Neuronal stem cell (in vitro differentiated cells): ENCODE data around the gene RRAD.

Source experiments
- DNase-seq: peaks from one replicate; pipeline ENCODE4 v3.0.0-alpha.2; 2013; ENCODE audit warnings: low spot score
- H2AFZ ChIP-seq: one replicate; pipeline ENCODE4 v1.6.1; 2013; ENCODE audit warnings: mild to moderate bottlenecking, low read length, inconsistent platforms
- H2AK5ac ChIP-seq: 2 replicates; pipeline ENCODE4 v1.6.1; 2013; ENCODE audit warnings: low read depth, mild to moderate bottlenecking, inconsistent platforms, low read length, moderate library complexity, mixed read lengths
- H2BK120ac ChIP-seq: 2 replicates; pipeline ENCODE4 v1.6.1; 2013; ENCODE audit warnings: low read depth, mild to moderate bottlenecking, inconsistent platforms, low read length, moderate library complexity, mixed read lengths
- H2BK12ac ChIP-seq: one replicate; pipeline ENCODE4 v1.6.1; 2013; ENCODE audit warnings: low read length, inconsistent platforms
- H2BK15ac ChIP-seq: 2 replicates; pipeline ENCODE4 v1.6.1; 2013; ENCODE audit warnings: mild to moderate bottlenecking, low read length, inconsistent platforms, mixed read lengths
- H2BK5ac ChIP-seq: one replicate; pipeline ENCODE4 v1.6.1; 2013; ENCODE audit warnings: inconsistent platforms, mild to moderate bottlenecking, low read length, moderate library complexity
- H3K14ac ChIP-seq: one replicate; pipeline ENCODE4 v1.6.1; 2013; ENCODE audit warnings: low read length, inconsistent platforms
- H3K18ac ChIP-seq: 2 replicates; pipeline ENCODE4 v1.6.1; 2013; ENCODE audit warnings: low read length, inconsistent platforms
- H3K23ac ChIP-seq: 2 replicates; pipeline ENCODE4 v1.6.1; 2013; ENCODE audit warnings: low read depth, mild to moderate bottlenecking, mixed read lengths, low read length, inconsistent platforms; ENCODE audit not compliant: poor library complexity
- H3K27ac ChIP-seq: replicated peaks from 3 replicates; pipeline ENCODE4 v1.5.1; 2013; ENCODE audit warnings: low read length, inconsistent platforms
- H3K27me3 ChIP-seq, 3 experiments: 2 replicates each; pipeline ENCODE4 v1.6.1; 2013; ENCODE audit warnings: low read length in 3 of 3, mild to moderate bottlenecking in 2 of 3, inconsistent platforms in 1 of 3, low read depth in 1 of 3, mixed read lengths in 1 of 3, moderate library complexity in 1 of 3; ENCODE audit not compliant: control insufficient read depth in 3 of 3, insufficient read depth in 3 of 3
- H3K36me3 ChIP-seq, 2 donors: replicated peaks in 1 of 2; 2 replicates each; pipeline ENCODE4 v1.6.1; 2013; ENCODE audit warnings: low read length in 2 of 2; ENCODE audit not compliant: control insufficient read depth in 2 of 2, insufficient read depth in 2 of 2
- H3K4ac ChIP-seq: 2 replicates; pipeline ENCODE4 v1.6.1; 2013; ENCODE audit warnings: inconsistent platforms, mild to moderate bottlenecking, low read length, moderate library complexity
- H3K4me1 ChIP-seq, 2 donors: 1 replicate in 1 of 2; 2 replicates in 1 of 2; pipeline ENCODE4 v1.6.1; 2013; ENCODE audit warnings: low read length in 2 of 2, low read depth in 1 of 2; ENCODE audit not compliant: control insufficient read depth in 2 of 2, insufficient read depth in 1 of 2
- H3K4me2 ChIP-seq: one replicate; pipeline ENCODE4 v1.6.1; 2013; ENCODE audit warnings: mild to moderate bottlenecking, low read length, inconsistent platforms; ENCODE audit not compliant: insufficient read depth, poor library complexity, severe bottlenecking
- H3K4me3 ChIP-seq, 2 donors: 2 replicates each; pipeline ENCODE4 v1.5.1; 2013; ENCODE audit warnings: low read length in 2 of 2, mild to moderate bottlenecking in 2 of 2, inconsistent platforms in 1 of 2, moderate library complexity in 1 of 2
- H3K79me1 ChIP-seq: one replicate; pipeline ENCODE4 v1.6.1; 2013; ENCODE audit warnings: low read depth, mild to moderate bottlenecking, inconsistent platforms, low read length, moderate library complexity
- H3K9ac ChIP-seq: one replicate; pipeline ENCODE4 v1.6.1; 2013; ENCODE audit warnings: mild to moderate bottlenecking, low read depth, low read length, inconsistent platforms; ENCODE audit not compliant: poor library complexity
- H3K9me3 ChIP-seq, 2 donors: replicated peaks in 1 of 2; 2 replicates each; pipeline versions ENCODE3 to v1.6.1; 2013; ENCODE audit warnings: low read length in 2 of 2, mild to moderate bottlenecking in 2 of 2, inconsistent platforms in 1 of 2, low read depth in 1 of 2, mixed read lengths in 1 of 2, moderate library complexity in 1 of 2; ENCODE audit not compliant: control insufficient read depth in 2 of 2, insufficient read depth in 1 of 2
- H4K8ac ChIP-seq: one replicate; pipeline ENCODE4 v1.6.1; 2013; ENCODE audit warnings: low read depth, mild to moderate bottlenecking, inconsistent platforms, low read length, moderate library complexity
- H4K91ac ChIP-seq: one replicate; pipeline ENCODE4 v1.6.1; 2013; ENCODE audit warnings: low read length, low read depth, mild to moderate bottlenecking, inconsistent platforms; ENCODE audit not compliant: poor library complexity
- WGBS, 2 donors: extraction: QIAGEN DNeasy Blood & Tissue Kit; methylation state at CpG; one replicate each; pipeline ENCODE4 v1.1.7; 2013; ENCODE audit warnings: missing lambda C conversion rate in 2 of 2, mixed read lengths in 1 of 2; ENCODE audit not compliant: insufficient read length in 2 of 2, insufficient replicate concordance in 1 of 2; ENCODE audit errors: extremely low coverage in 2 of 2; 5-methylcytosine and 5-hydroxymethylcytosine counted together

The RRAD gene

GRCh38 chr16:66961914-66962313 lies 36.6 kb upstream of the RRAD start:
- no peak overlapping the region for H3K18ac ChIP-seq
- H3K23ac ChIP-seq = no peak overlapping the region
- no peak overlapping the region for H3K4ac ChIP-seq
- no peak for DNase-seq
- peaks cover 0 to 17% (median 0%) of the 10 kb centered on the region in 3 experiments for H3K27me3 ChIP-seq
- H3K36me3 ChIP-seq = no peaks in the 10 kb centered on the region
- no peak overlapping the region for H4K8ac ChIP-seq
- no peak overlapping the region for H2AK5ac ChIP-seq
- H2BK5ac ChIP-seq = no peak overlapping the region
- no peak overlapping the region for H2AFZ ChIP-seq
- no peak overlapping the region for H3K4me3 ChIP-seq
- no peak overlapping the region for H3K4me2 ChIP-seq
- peaks cover 2% of the 10 kb centered on the region for H3K79me1 ChIP-seq
- peaks cover 3% of the 10 kb centered on the region in 2 donors for H3K4me1 ChIP-seq
- H2BK120ac ChIP-seq = no peak overlapping the region
- no peak overlapping the region for H3K9ac ChIP-seq
- H2BK15ac ChIP-seq = no peak overlapping the region
- no peaks in the 10 kb centered on the region for H3K9me3 ChIP-seq
- no CpG with 5 or more reads among the region's 5 CpGs for WGBS, 2 donors
- H3K27ac ChIP-seq = no peak overlapping the region
- H3K14ac ChIP-seq = no peak overlapping the region
- no peak overlapping the region for H4K91ac ChIP-seq
- no peak overlapping the region for H2BK12ac ChIP-seq

DNA sequence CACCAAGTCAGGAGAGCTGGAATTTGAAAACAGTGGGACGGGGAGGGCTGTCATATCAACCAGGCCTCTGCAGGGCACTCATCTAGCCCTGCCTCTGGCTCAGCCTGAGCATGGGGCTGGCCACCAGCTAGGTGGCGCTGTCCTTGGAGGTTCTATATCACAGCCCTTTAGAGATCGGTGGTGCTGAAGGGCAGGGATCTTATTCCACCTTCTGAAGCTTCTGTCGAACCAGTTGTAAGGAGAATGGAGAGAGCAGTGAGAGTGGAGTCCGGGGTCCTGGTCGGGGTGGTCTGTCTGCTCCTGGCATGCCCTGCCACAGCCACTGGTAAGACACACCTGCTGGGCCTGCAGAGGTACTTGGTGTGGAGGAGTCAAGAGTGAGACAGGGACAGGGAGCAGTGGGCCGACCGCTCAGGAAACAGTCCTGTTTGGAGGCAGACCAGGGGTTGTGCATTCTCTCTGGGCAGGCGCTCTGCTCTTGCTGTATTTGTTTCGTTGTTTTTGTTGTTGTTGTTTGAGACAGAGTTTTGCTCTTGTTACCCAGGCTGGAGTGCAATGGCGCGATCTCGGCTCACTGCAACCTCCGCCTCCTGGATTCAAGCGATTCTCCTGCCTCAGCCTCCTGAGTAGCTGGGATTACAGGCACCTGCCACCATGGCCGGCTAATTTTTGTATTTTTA lies 35.9 kb upstream of the RRAD start, which contains the start of gene CES3:
CES3 (plus strand) TSS at position 202 of the 680 bp plus-strand sequence; CDS start at position 244, 42 bp downstream.
- Histone ChIP-seq H3K9ac (peak within 1 kb of the TSS; percentile 64), H3K14ac (no peak within 1 kb of the TSS), H3K9me3 (no peaks in the 10 kb centered on the region), H3K36me3 (no peaks in the 10 kb centered on the region), H2BK5ac (no peak within 1 kb of the TSS), H2AFZ (peak within 1 kb of the TSS; percentile 97), H4K91ac (peak within 1 kb of the TSS; percentile 75), H3K4me2 (peak within 1 kb of the TSS; percentile 32), H2BK12ac (no peak within 1 kb of the TSS), H3K23ac (peak within 1 kb of the TSS; percentile 44), H3K79me1 (peaks cover 2% of the 10 kb centered on the region), H3K27me3 (peaks cover 0 to 21% (median 0%) of the 10 kb centered on the region in 3 experiments), H3K4me1 (peaks cover 3% of the 10 kb centered on the region in 2 donors), H2BK15ac (no peak within 1 kb of the TSS), H3K18ac (peak within 1 kb of the TSS; percentile 88), H3K4me3 (peak within 1 kb of the TSS; percentile 64 to 70), H4K8ac (peak within 1 kb of the TSS; percentile 72), H2AK5ac (no peak within 1 kb of the TSS), H3K4ac (no peak within 1 kb of the TSS), H2BK120ac (no peak within 1 kb of the TSS), H3K27ac (no peak within 1 kb of the TSS)
- DNase-seq = peak; percentile 61
- WGBS, 2 donors = no CpG with 5 or more reads among the region's 16 CpGs

DNA sequence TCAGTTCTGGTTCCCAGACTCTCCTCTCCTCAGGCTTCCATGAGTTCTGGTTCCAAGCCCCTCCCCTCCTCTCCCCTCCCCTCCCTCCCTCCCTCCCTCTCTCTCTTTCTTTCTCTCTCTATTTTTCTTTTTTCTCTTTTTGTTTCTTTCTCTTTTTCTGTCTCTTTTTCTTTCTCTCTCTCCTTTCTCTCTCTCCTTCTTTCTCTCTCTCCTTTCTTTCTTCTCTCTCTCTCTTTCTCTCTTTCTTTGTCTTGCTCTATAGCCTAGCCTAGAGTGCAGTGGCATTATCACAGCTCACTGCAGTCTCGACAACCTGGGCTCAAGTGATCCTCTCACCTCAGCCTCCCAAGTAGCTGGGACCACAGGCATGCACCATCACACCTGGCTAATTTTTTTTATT lies 34.9 kb upstream of the RRAD start:
- Histone ChIP-seq H2AFZ (no peak overlapping the region), H3K4ac (no peak overlapping the region), H3K4me3 (no peak overlapping the region), H3K4me1 (peaks cover 3% of the 10 kb centered on the region in 2 donors), H2BK15ac (no peak overlapping the region), H2BK12ac (no peak overlapping the region), H2BK5ac (no peak overlapping the region), H3K4me2 (no peak overlapping the region), H3K14ac (no peak overlapping the region), H3K27ac (no peak overlapping the region), H2AK5ac (no peak overlapping the region), H3K9ac (no peak overlapping the region), H3K18ac (no peak overlapping the region), H4K91ac (peak overlapping the region; percentile 75), H3K79me1 (peaks cover 2% of the 10 kb centered on the region), H3K36me3 (no peaks in the 10 kb centered on the region), H4K8ac (no peak overlapping the region), H3K9me3 (no peaks in the 10 kb centered on the region), H3K23ac (no peak overlapping the region), H2BK120ac (no peak overlapping the region), H3K27me3 (peaks cover 0 to 21% (median 0%) of the 10 kb centered on the region in 3 experiments)
- no CpG with 5 or more reads among the region's 1 CpG for WGBS, 2 donors
- no peak for DNase-seq

- Histone ChIP-seq H2BK120ac (no peak overlapping the region), H3K36me3 (no peaks in the 10 kb centered on the region), H2BK12ac (no peak overlapping the region), H3K23ac (no peak overlapping the region), H2BK15ac (no peak overlapping the region), H3K14ac (no peak overlapping the region), H3K18ac (no peak overlapping the region), H3K9me3 (no peaks in the 10 kb centered on the region), H4K91ac (peak overlapping the region; percentile 75), H2AK5ac (no peak overlapping the region), H3K79me1 (peaks cover 2% of the 10 kb centered on the region), H3K4me1 (peaks cover 3% of the 10 kb centered on the region in 2 donors), H2AFZ (no peak overlapping the region), H3K27ac (no peak overlapping the region), H3K4ac (no peak overlapping the region), H2BK5ac (no peak overlapping the region), H3K9ac (no peak overlapping the region), H3K4me2 (no peak overlapping the region), H3K27me3 (peaks cover 0 to 23% (median 0%) of the 10 kb centered on the region in 3 experiments), H4K8ac (no peak overlapping the region), H3K4me3 (no peak overlapping the region)
- no CpG with 5 or more reads among the region's 5 CpGs for WGBS, 2 donors
- DNase-seq = no peak
Measured at GRCh38 chr16:66959704-66960161, 34.4 kb upstream of the RRAD start.
